Measurements from ENCODE around the gene PPP2R5D.

PPP2R5D gene

DNA sequence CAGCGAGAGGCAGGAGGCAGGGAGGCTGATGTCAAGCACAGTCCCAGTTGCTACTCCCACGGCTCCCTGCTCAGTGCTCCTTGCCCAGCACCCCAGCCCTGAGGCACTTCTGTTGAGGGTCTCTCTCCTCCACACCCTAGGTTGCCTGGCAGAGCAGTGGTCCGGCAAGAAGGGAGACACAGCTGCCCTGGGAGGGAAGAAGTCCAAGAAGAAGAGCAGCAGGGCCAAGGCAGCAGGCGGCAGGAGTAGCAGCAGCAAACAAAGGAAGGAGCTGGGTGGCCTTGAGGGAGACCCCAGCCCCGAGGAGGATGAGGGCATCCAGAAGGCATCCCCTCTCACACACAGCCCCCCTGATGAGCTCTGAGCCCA is 46.0 kb upstream of the PPP2R5D start:
- TF ChIP-seq SIN3A (IDR thresholded peaks at IDR 0.05; ENCODE audit: borderline replicate concordance, insufficient read depth, low read length) (no peak), FOXP2 (optimal IDR thresholded peaks at IDR 0.05; ENCODE audit: borderline replicate concordance, extremely low read depth, extremely low read length, insufficient read depth) (no peak), POLR2AphosphoS5 (IDR thresholded peaks at IDR 0.05; ENCODE audit: low read depth, low read length) (no peak), TAF1 (IDR thresholded peaks at IDR 0.05; ENCODE audit: borderline replicate concordance, insufficient read depth, low read length) (no peak)
- TF ChIP-seq, protein P1, sequence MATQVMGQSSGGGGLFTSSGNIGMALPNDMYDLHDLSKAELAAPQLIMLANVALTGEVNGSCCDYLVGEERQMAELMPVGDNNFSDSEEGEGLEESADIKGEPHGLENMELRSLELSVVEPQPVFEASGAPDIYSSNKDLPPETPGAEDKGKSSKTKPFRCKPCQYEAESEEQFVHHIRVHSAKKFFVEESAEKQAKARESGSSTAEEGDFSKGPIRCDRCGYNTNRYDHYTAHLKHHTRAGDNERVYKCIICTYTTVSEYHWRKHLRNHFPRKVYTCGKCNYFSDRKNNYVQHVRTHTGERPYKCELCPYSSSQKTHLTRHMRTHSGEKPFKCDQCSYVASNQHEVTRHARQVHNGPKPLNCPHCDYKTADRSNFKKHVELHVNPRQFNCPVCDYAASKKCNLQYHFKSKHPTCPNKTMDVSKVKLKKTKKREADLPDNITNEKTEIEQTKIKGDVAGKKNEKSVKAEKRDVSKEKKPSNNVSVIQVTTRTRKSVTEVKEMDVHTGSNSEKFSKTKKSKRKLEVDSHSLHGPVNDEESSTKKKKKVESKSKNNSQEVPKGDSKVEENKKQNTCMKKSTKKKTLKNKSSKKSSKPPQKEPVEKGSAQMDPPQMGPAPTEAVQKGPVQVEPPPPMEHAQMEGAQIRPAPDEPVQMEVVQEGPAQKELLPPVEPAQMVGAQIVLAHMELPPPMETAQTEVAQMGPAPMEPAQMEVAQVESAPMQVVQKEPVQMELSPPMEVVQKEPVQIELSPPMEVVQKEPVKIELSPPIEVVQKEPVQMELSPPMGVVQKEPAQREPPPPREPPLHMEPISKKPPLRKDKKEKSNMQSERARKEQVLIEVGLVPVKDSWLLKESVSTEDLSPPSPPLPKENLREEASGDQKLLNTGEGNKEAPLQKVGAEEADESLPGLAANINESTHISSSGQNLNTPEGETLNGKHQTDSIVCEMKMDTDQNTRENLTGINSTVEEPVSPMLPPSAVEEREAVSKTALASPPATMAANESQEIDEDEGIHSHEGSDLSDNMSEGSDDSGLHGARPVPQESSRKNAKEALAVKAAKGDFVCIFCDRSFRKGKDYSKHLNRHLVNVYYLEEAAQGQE (IDR thresholded peaks at IDR 0.05; ENCODE audit: insufficient read depth in 1 of 2, low read depth in 2 of 2, low read length in 2 of 2) = no peak

DNA sequence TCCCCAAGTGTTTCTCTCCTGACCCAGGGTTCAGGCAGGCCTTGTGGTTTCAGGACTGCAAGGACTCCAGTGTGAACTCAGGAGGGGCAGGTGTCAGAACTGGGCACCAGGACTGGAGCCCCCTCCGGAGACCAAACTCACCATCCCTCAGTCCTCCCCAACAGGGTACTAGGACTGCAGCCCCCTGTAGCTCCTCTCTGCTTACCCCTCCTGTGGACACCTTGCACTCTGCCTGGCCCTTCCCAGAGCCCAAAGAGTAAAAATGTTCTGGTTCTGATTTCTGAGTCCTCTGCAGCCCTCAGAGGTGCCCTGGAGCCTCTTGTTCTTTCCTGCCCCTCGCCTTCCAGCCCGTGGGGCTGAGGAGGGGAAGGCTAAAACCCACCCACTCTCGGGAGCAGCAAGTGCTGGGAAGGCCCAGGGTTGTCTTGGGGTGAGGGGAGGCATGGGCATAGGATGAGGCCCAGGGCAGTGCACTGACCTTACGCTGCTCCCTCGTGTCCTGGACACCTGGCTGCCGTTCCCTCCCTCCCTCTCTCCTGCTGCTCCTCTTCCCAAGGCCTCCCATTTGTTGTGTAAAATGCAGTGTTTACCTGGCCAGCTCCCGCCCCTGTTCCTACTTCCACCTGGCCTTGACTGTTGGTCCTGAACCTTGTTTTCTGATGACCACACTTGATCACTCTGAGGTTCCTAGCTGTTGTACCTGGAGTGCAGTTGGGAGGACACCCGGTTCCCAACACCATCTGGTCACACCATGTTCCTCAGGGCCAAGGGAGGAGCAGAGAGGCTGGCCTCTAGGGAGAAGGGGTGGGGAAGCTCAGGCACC is 45.2 kb upstream of the PPP2R5D start:
- TF ChIP-seq TAF1 (IDR thresholded peaks at IDR 0.05; ENCODE audit: borderline replicate concordance, insufficient read depth, low read length) = no peak
- TF ChIP-seq, protein P1 (IDR thresholded peaks at IDR 0.05; ENCODE audit: insufficient read depth in 1 of 2, low read depth in 2 of 2, low read length in 2 of 2) = no peak
- TF ChIP-seq POLR2AphosphoS5 (IDR thresholded peaks at IDR 0.05; ENCODE audit: low read depth, low read length) = no peak
- no peak for TF ChIP-seq SIN3A (IDR thresholded peaks at IDR 0.05; ENCODE audit: borderline replicate concordance, insufficient read depth, low read length)
- no peak for TF ChIP-seq FOXP2 (optimal IDR thresholded peaks at IDR 0.05; ENCODE audit: borderline replicate concordance, extremely low read depth, extremely low read length, insufficient read depth)

DNA sequence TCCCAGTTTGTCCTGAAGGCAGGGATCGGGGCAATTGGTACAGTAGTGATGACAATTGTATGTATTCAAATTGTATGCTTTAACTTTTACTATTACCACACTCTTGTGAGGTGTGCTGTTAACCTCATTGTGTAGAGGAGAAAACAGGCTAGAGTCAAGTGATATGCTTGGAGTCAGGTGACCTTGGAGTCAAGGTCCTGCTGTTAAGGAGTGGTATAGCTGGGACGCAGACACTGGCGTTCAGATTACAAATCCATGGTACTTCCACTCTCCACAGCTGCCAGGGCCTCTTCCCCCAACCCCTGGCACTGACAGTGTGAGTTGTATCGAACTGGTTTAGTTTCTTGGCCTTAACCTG is 44.6 kb upstream of the PPP2R5D start:
- TF ChIP-seq FOXP2 (optimal IDR thresholded peaks at IDR 0.05; ENCODE audit: borderline replicate concordance, extremely low read depth, extremely low read length, insufficient read depth) (no peak), POLR2AphosphoS5 (IDR thresholded peaks at IDR 0.05; ENCODE audit: low read depth, low read length) (no peak), SIN3A (IDR thresholded peaks at IDR 0.05; ENCODE audit: borderline replicate concordance, insufficient read depth, low read length) (no peak), TAF1 (IDR thresholded peaks at IDR 0.05; ENCODE audit: borderline replicate concordance, insufficient read depth, low read length) (no peak)
- TF ChIP-seq, protein P1 (IDR thresholded peaks at IDR 0.05; ENCODE audit: insufficient read depth in 1 of 2, low read depth in 2 of 2, low read length in 2 of 2) = no peak

DNA sequence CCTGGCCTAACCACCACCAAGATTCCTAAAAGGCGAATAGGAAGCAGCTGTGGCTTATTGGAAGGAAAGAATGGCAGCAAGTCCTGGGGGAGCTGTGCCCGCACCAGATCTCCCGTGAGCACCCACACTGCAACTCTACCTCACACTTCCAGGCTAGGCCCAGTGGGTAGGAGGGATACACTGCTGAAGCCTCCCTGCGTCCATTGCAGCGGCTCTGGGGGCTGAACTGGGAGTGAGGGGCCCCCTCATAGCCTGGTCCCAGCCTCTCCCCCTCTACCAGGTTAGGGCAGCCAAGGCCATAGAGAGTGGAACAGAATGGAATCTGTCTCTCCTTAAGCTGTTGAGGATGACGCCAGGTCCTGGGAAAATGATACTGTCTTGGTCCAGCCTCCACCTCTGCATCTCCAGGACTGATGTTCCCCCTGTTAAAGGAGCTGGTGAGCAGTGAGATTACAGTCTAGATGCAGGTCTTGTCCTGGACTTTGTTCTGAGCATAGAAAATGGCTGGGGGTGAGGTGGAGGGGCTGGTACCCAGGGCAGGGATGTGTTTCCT is 43.8 kb upstream of the PPP2R5D start:
- no peak for TF ChIP-seq TAF1 (IDR thresholded peaks at IDR 0.05; ENCODE audit: borderline replicate concordance, insufficient read depth, low read length)

DNA sequence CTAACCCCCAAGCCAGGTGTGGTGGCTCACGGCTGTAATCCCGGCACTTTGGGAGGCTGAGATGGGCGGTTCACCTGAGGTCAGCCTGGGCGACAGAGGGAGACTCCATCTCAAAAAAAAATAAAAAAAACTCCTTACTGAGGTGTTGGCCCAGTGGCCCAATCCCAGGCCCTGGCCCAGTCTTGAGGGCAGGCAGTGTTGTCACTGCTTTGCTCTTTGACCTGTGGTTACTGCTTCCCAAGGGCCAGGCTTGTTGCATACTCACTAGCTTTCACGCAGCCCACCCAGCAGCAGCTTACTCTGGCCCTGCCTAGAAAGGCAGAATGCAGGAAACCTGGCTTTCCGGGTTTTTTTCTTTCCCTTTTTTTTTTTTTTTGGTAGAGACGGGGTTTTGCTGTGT is 41.9 kb upstream of the PPP2R5D start:
- TF ChIP-seq SIN3A (IDR thresholded peaks at IDR 0.05; ENCODE audit: borderline replicate concordance, insufficient read depth, low read length) (no peak), POLR2AphosphoS5 (IDR thresholded peaks at IDR 0.05; ENCODE audit: low read depth, low read length) (no peak), TAF1 (IDR thresholded peaks at IDR 0.05; ENCODE audit: borderline replicate concordance, insufficient read depth, low read length) (no peak), FOXP2 (optimal IDR thresholded peaks at IDR 0.05; ENCODE audit: borderline replicate concordance, extremely low read depth, extremely low read length, insufficient read depth) (no peak)
- TF ChIP-seq, protein P1 (IDR thresholded peaks at IDR 0.05; ENCODE audit: insufficient read depth in 1 of 2, low read depth in 2 of 2, low read length in 2 of 2) = no peak

Data from PFSK-1 (cell line).